ENCODE results near the gene EZH2. TPM values are rescaled to one million over a fixed set of nuclear protein-coding genes. Genes with fewer than 3 reads are reported as not detected.

The EZH2 gene
- total and polyA plus RNA-seq, 2 donors (not counting 3 experiments of a cell fraction or from before 2014, with no cell fraction given): 16.9 to 33.4 TPM

- Histone ChIP-seq H3K9ac (replicated peaks; ENCODE audit: extremely low read depth, insufficient read depth, low read length) (no peak overlapping the region), H3K9me1 (replicated peaks; ENCODE audit: control insufficient read depth, extremely low read depth, insufficient read depth, low read length) (no peaks in the 10 kb centered on the region), H3K4me3 (replicated peaks in 1 of 3; ENCODE audit: insufficient read depth in 1 of 3, low read depth in 1 of 3, low read length in 3 of 3) (no peak overlapping the region), H3K27ac (ENCODE audit: insufficient read depth, low read depth, low read length) (no peak overlapping the region), H3K4me1 (ENCODE audit: control insufficient read depth, extremely low read depth, insufficient read depth, low read length) (no peaks in the 10 kb centered on the region), H3K36me3 (ENCODE audit: control insufficient read depth in 2 of 2, extremely low read depth in 1 of 2, insufficient read depth in 2 of 2, low read length in 2 of 2) (peaks cover 19 to 24% of the 10 kb centered on the region in 2 experiments), H3K27me3 (ENCODE audit: control insufficient read depth in 2 of 2, insufficient read depth in 2 of 2, low read length in 2 of 2) (no peaks in the 10 kb centered on the region), H4K20me1 (replicated peaks; ENCODE audit: control insufficient read depth, extremely low read depth, insufficient read depth, low read length) (no peaks in the 10 kb centered on the region), H3K9me3 (replicated peaks; ENCODE audit: control insufficient read depth, insufficient read depth, low read length) (no peaks in the 10 kb centered on the region), H2AFZ (ENCODE audit: low read depth, low read length) (no peak overlapping the region), H3K79me2 (ENCODE audit: control insufficient read depth, insufficient read depth, low read length) (no peaks in the 10 kb centered on the region), H3K4me2 (ENCODE audit: insufficient read depth, low read length) (no peak overlapping the region)
- CTCF ChIA-PET: interaction anchor here (1.5 to 1.8 kb wide), 2 partner anchors 9 to 11 kb away, joined by 3 to 5 read pairs; no protein-coding TSS in a partner anchor
- peak; percentile 33 for FAIRE-seq
- intact Hi-C loops (cut with micrococcal nuclease) (no loop called here), dilution Hi-C loops (cut with MboI; ENCODE audit: extremely low pct_ligation_motif_present, low sequenced_read_pairs) (no loop called here)
- no peak for DNase-seq (ENCODE audit: low read depth, low spot score)
- POLR2A ChIA-PET: no interaction called here
- BruUV-seq (replicated peaks): no TSS peak
- no peak for TF ChIP-seq POLR2AphosphoS5 (IDR thresholded peaks at IDR 0.05; ENCODE audit: insufficient read depth, low read depth, low read length)
- TF ChIP-seq GATA2 (IDR thresholded peaks at IDR 0.05; ENCODE audit: insufficient read depth, insufficient read length, low read depth, low read length): no peak
- TF ChIP-seq MAX (IDR thresholded peaks at IDR 0.05; ENCODE audit: insufficient read depth, insufficient read length): no peak
- TF ChIP-seq FOS (IDR thresholded peaks at IDR 0.05; ENCODE audit: borderline replicate concordance, insufficient read depth, low read length): no peak
- no peak for TF ChIP-seq POLR2A (IDR thresholded peaks at IDR 0.05; ENCODE audit: low read depth, low read length)
- TF ChIP-seq CTCF (IDR thresholded peaks at IDR 0.05; ENCODE audit: extremely low read depth in 1 of 2, insufficient read depth in 1 of 2, low read depth in 1 of 2, low read length in 2 of 2): no peak
These were observed 90.5 kb downstream of the EZH2 start for GRCh38 chr7:148793590-148793989.
